Right atrium auricular region (tissue), 2 donors: Measurements from ENCODE around the gene CALD1. TPM values are rescaled to one million over a fixed set of nuclear protein-coding genes. Genes with fewer than 3 reads are reported as not detected.

ENCODE experiments used
- DNase-seq: peaks from one replicate; pipeline ENCODE4 v3.0.0-alpha.2; 2019; ENCODE audit warnings: low spot score
- H3K27ac ChIP-seq, 2 donors: fragments of 200-600 bp; sonication (generic); 1 replicate in 1 of 2; 2 replicates in 1 of 2; pipeline ENCODE4 v1.5.1; 2016 to 2019
- H3K27me3 ChIP-seq, 2 donors: fragments of 200-600 bp; sonication (generic); one replicate each; pipeline versions ENCODE4 v1.5.1 to v1.6.0; 2017 to 2019
- H3K36me3 ChIP-seq: fragments of 200-600 bp; sonication (generic); one replicate; pipeline ENCODE4 v1.5.1; 2016
- H3K4me1 ChIP-seq, 2 donors: fragments of 200-600 bp; sonication (generic); one replicate each; pipeline versions ENCODE4 v1.5.1 to v1.6.0; 2017 to 2019
- H3K4me3 ChIP-seq, 2 donors: fragments of 200-600 bp; sonication (generic); 1 replicate in 1 of 2; 2 replicates in 1 of 2; pipeline ENCODE4 v1.5.1; 2017 to 2019; ENCODE audit warnings: mild to moderate bottlenecking in 1 of 2, moderate library complexity in 1 of 2
- H3K9me3 ChIP-seq, 2 donors: fragments of 200-600 bp; sonication (generic); one replicate each; pipeline ENCODE4 v1.5.1; 2019
- CTCF ChIP-seq, 2 donors: fragments of 200-600 bp; sonication (generic); IDR thresholded peaks; one replicate each; pipeline ENCODE4 v1.5.1; 2019; ENCODE audit warnings: antibody characterized with exemption in 2 of 2
- total RNA-seq, 2 donors: library from RNA; depleted of rRNA; stranded (reverse); fragments of >200 nt; gene quantifications; one replicate each; pipeline ENCODE4 v1.1.0, GENCODE V29; 2016

The CALD1 gene
- total RNA-seq, 2 donors from 2014 or later: 119 to 157 TPM

GRCh38 chr7:134954197-134955082 is 175.0 kb downstream of the CALD1 start:
- H3K9me3 ChIP-seq: no peaks in the 10 kb centered on the region
- no peak overlapping the region for H3K4me3 ChIP-seq
- no peaks in the 10 kb centered on the region for H3K4me1 ChIP-seq
- DNase-seq: no peak
- peaks cover 100% of the 10 kb centered on the region for H3K36me3 ChIP-seq
- H3K27ac ChIP-seq: no peak overlapping the region
- TF ChIP-seq CTCF (IDR thresholded peaks at IDR 0.05): peak; percentile 18 to 72
- no peaks in the 10 kb centered on the region for H3K27me3 ChIP-seq

GRCh38 chr7:134957005-134957404 is 177.6 kb downstream of the CALD1 start:
- peaks cover 100% of the 10 kb centered on the region for H3K36me3 ChIP-seq
- no peaks in the 10 kb centered on the region for H3K27me3 ChIP-seq
- H3K27ac ChIP-seq: no peak overlapping the region
- no peak for DNase-seq
- H3K4me3 ChIP-seq: no peak overlapping the region
- TF ChIP-seq CTCF (IDR thresholded peaks at IDR 0.05): no peak
- no peaks in the 10 kb centered on the region for H3K4me1 ChIP-seq
- H3K9me3 ChIP-seq: no peaks in the 10 kb centered on the region

- no peaks in the 10 kb centered on the region for H3K27me3 ChIP-seq
- no peaks in the 10 kb centered on the region for H3K4me1 ChIP-seq
- no peaks in the 10 kb centered on the region for H3K9me3 ChIP-seq
- TF ChIP-seq CTCF (IDR thresholded peaks at IDR 0.05): no peak
- H3K4me3 ChIP-seq: no peak overlapping the region
- no peak overlapping the region for H3K27ac ChIP-seq
- peaks cover 100% of the 10 kb centered on the region for H3K36me3 ChIP-seq
- DNase-seq: no peak
Observed at GRCh38 chr7:134959810-134960209, 180.4 kb downstream of the CALD1 start.

- Histone ChIP-seq H3K36me3 (peaks cover 100% of the 10 kb centered on the region), H3K27me3 (no peaks in the 10 kb centered on the region), H3K9me3 (no peaks in the 10 kb centered on the region), H3K27ac (no peak overlapping the region), H3K4me3 (no peak overlapping the region), H3K4me1 (no peaks in the 10 kb centered on the region)
- no peak for TF ChIP-seq CTCF (IDR thresholded peaks at IDR 0.05)
- no peak for DNase-seq
Observed at GRCh38 chr7:134962270-134962780, 182.9 kb downstream of the CALD1 start.

- H3K4me3 ChIP-seq: no peak overlapping the region
- no peaks in the 10 kb centered on the region for H3K27me3 ChIP-seq
- peaks cover 100% of the 10 kb centered on the region for H3K36me3 ChIP-seq
- no peaks in the 10 kb centered on the region for H3K9me3 ChIP-seq
- DNase-seq: no peak
- no peaks in the 10 kb centered on the region for H3K4me1 ChIP-seq
- no peak for TF ChIP-seq CTCF (IDR thresholded peaks at IDR 0.05)
- no peak overlapping the region for H3K27ac ChIP-seq
Observed at GRCh38 chr7:134963036-134963435, 183.6 kb downstream of the CALD1 start.
